SU-DHL-6 (cell line): ENCODE measurements around the gene KRTAP4-4.
"Not testable (repeated sequence)": the region's sequence is repeated elsewhere in the genome, so short reads cannot be mapped to it uniquely, and the experiment has no call there.

Experiments used
- H2AFZ ChIP-seq: fragments of 200-600 bp; sonication (generic); 2 replicates; pipeline ENCODE4 v1.6.1; 2014; ENCODE audit warnings: low read depth, mild to moderate bottlenecking, moderate library complexity, mixed read lengths, antibody characterized with exemption, low read length; ENCODE audit not compliant: severe bottlenecking
- H3F3A ChIP-seq: fragments of 200-600 bp; shearing (Covaris generic); 2 replicates; pipeline ENCODE4 v1.6.0; 2016; ENCODE audit warnings: antibody characterized with exemption, mild to moderate bottlenecking; ENCODE audit not compliant: insufficient read depth
- H3K27ac ChIP-seq: fragments of 200-600 bp; sonication (generic); 2 replicates; pipeline ENCODE4 v1.5.1; 2016; ENCODE audit warnings: low read depth, mild to moderate bottlenecking, low read length, moderate library complexity, mixed read lengths
- H3K27me3 ChIP-seq: fragments of 200-600 bp; sonication (generic), shearing (Covaris generic); 2 replicates; pipeline ENCODE4 v1.6.0; 2014; ENCODE audit warnings: mild to moderate bottlenecking, low read length
- H3K36me3 ChIP-seq: fragments of 200-600 bp; sonication (generic); 2 replicates; pipeline ENCODE4 v1.6.1; 2014; ENCODE audit warnings: mild to moderate bottlenecking, low read length, mixed read lengths
- H3K4me2 ChIP-seq: fragments of 300-600, 200-600 bp; shearing (Covaris generic), sonication (generic); 2 replicates; pipeline ENCODE4 v1.6.0; 2014; ENCODE audit warnings: low read length, low read depth, mild to moderate bottlenecking; ENCODE audit not compliant: poor library complexity, severe bottlenecking
- H3K4me3 ChIP-seq: fragments of 200-600 bp; sonication (generic); 2 replicates; pipeline ENCODE4 v1.5.1; 2014; ENCODE audit warnings: antibody characterized with exemption, low read length, mild to moderate bottlenecking, mixed read lengths; ENCODE audit not compliant: insufficient read depth, poor library complexity, severe bottlenecking
- H3K79me2 ChIP-seq: fragments of 200-600 bp; sonication (generic); 2 replicates; pipeline ENCODE4 v1.6.1; 2014; ENCODE audit warnings: mild to moderate bottlenecking, low read length, moderate library complexity; ENCODE audit not compliant: insufficient read depth
- H3K9ac ChIP-seq: fragments of 200-600 bp; sonication (generic); 2 replicates; pipeline ENCODE4 v1.7.0; 2014; ENCODE audit warnings: mild to moderate bottlenecking, low read length
- H3K9me2 ChIP-seq: fragments of 200-600 bp; sonication (generic); replicated peaks from 2 replicates; pipeline ENCODE4 v1.6.1; 2014; ENCODE audit warnings: low read length; ENCODE audit not compliant: insufficient read depth
- H3K9me3 ChIP-seq: fragments of 200-600 bp; sonication (generic); 2 replicates; pipeline ENCODE4 v1.6.1; 2014; ENCODE audit warnings: low read length, mixed read lengths; ENCODE audit not compliant: insufficient read depth
- H4K20me1 ChIP-seq: fragments of 200-600 bp; sonication (generic); 2 replicates; pipeline ENCODE4 v1.6.1; 2014; ENCODE audit warnings: low read depth, mild to moderate bottlenecking, antibody characterized with exemption, low read length, moderate library complexity, mixed read lengths
- CTCF ChIP-seq: fragments of 200-600 bp; sonication (generic); IDR thresholded peaks from one replicate; pipeline ENCODE4 v1.5.1; 2017; ENCODE audit warnings: antibody characterized with exemption, mild to moderate bottlenecking, low read length, moderate library complexity; ENCODE audit not compliant: insufficient read depth, poor library complexity, severe bottlenecking
- EZH2phosphoT487 ChIP-seq: fragments of 200-600 bp; sonication (generic), shearing (Covaris generic); conservative IDR thresholded peaks from 2 replicates; pipeline ENCODE4 v1.6.1; 2018; ENCODE audit warnings: mild to moderate bottlenecking, antibody characterized with exemption, low read length, moderate library complexity, mixed read lengths

Gene KRTAP4-4

GRCh38 chr17:41168121-41168520, 7.6 kb upstream of the KRTAP4-4 start, which contains the start of gene KRTAP4-3:
KRTAP4-3 (minus strand) TSS chr17:41168221; CDS start chr17:41168172, 49 bp downstream.
- Histone ChIP-seq H4K20me1 (no peaks in the 10 kb centered on the region), H2AFZ (no peak within 1 kb of the TSS), H3K27ac (no peak within 1 kb of the TSS), H3K9me3 (no peaks in the 10 kb centered on the region), H3K27me3 (no peaks in the 10 kb centered on the region), H3K9ac (no peak within 1 kb of the TSS), H3K79me2 (no peaks in the 10 kb centered on the region), H3K36me3 (no peaks in the 10 kb centered on the region), H3K4me3 (no peak within 1 kb of the TSS), H3K4me2 (no peak within 1 kb of the TSS), H3F3A (no peaks in the 10 kb centered on the region), H3K9me2 (no peaks in the 10 kb centered on the region)
- no peak for TF ChIP-seq CTCF
- no peak for TF ChIP-seq EZH2phosphoT487

GRCh38 chr17:41167561-41167960, 7.0 kb upstream of the KRTAP4-4 start:
- Histone ChIP-seq H3F3A (no peaks in the 10 kb centered on the region), H3K4me3 (no peak overlapping the region), H2AFZ (no peak overlapping the region), H3K79me2 (no peaks in the 10 kb centered on the region), H3K36me3 (no peaks in the 10 kb centered on the region), H3K27ac (no peak overlapping the region), H3K4me2 (no peak overlapping the region), H3K9ac (no peak overlapping the region), H4K20me1 (no peaks in the 10 kb centered on the region), H3K27me3 (no peaks in the 10 kb centered on the region), H3K9me3 (no peaks in the 10 kb centered on the region), H3K9me2 (no peaks in the 10 kb centered on the region)
- TF ChIP-seq CTCF (no peak), EZH2phosphoT487 (no peak)

GRCh38 chr17:41163828-41164227, 3.3 kb upstream of the KRTAP4-4 start:
- Histone ChIP-seq H3K4me2 (no peak overlapping the region), H3F3A (no peaks in the 10 kb centered on the region), H3K9me3 (no peaks in the 10 kb centered on the region), H4K20me1 (no peaks in the 10 kb centered on the region), H3K79me2 (no peaks in the 10 kb centered on the region), H3K27me3 (0 out of 2 replicates have a peak, but pooled peaks cover 2% of the 10 kb centered on the region), H3K36me3 (no peaks in the 10 kb centered on the region), H3K9me2 (no peaks in the 10 kb centered on the region), H3K4me3 (no peak overlapping the region), H3K27ac (no peak overlapping the region), H2AFZ (no peak overlapping the region), H3K9ac (no peak overlapping the region)
- no peak for TF ChIP-seq EZH2phosphoT487
- no peak for TF ChIP-seq CTCF

- not testable (repeated sequence) for H3F3A ChIP-seq, H3K9ac ChIP-seq, H2AFZ ChIP-seq, H3K79me2 ChIP-seq, H3K9me3 ChIP-seq, H3K9me2 ChIP-seq, H3K27ac ChIP-seq, H4K20me1 ChIP-seq, H3K4me2 ChIP-seq, H3K4me3 ChIP-seq, H3K36me3 ChIP-seq, H3K27me3 ChIP-seq
Measured at GRCh38 chr17:41160190-41160589, 358 bp downstream of the KRTAP4-4 start.
